NCI-H446 (cell line): ENCODE results near the gene LRRC42.
A peak's percentile ranks its signal among the peaks of the same experiment; 100 is the strongest.

ENCODE experiments used
- DNase-seq, 2 experiments: peaks; one replicate each; lab custom pipeline; 2025; lab: John Stamatoyannopoulos, UW

LRRC42 gene

GRCh38 chr1:53946252-53947171 lies at the start of gene LRRC42:
TSS of gene LRRC42 (plus strand) at chr1:53946350. CDS start at chr1:53952000, 5,650 bp downstream.
- peak; percentile 91 to 97 for DNase-seq

- peak; percentile 11 to 69 for DNase-seq
Observed at GRCh38 chr1:53896635-53897229, 49.4 kb upstream of the LRRC42 start.

- DNase-seq, result peak; percentile 68 to 88
Observed at GRCh38 chr1:53899206-53899628, 46.9 kb upstream of the LRRC42 start.

- DNase-seq, result no peak
Observed at GRCh38 chr1:53899708-53900107, 46.4 kb upstream of the LRRC42 start.

- DNase-seq, result no peak
Observed at GRCh38 chr1:53902235-53903138, 43.7 kb upstream of the LRRC42 start.

- DNase-seq, result no peak
Observed at GRCh38 chr1:53905509-53905908, 40.6 kb upstream of the LRRC42 start.

- no peak for DNase-seq
Observed at GRCh38 chr1:53906121-53906520, 40.0 kb upstream of the LRRC42 start.

- DNase-seq, result no peak
Observed at GRCh38 chr1:53909946-53910345, 36.2 kb upstream of the LRRC42 start.

GRCh38 chr1:53911442-53911841 lies 34.7 kb upstream of the LRRC42 start:
- no peak for DNase-seq

GRCh38 chr1:53913352-53914033 lies 32.7 kb upstream of the LRRC42 start:
- no peak for DNase-seq

- DNase-seq, result no peak
Observed at GRCh38 chr1:53918343-53918742, 27.8 kb upstream of the LRRC42 start.

GRCh38 chr1:53919675-53920066 lies 26.5 kb upstream of the LRRC42 start:
- no peak for DNase-seq

- DNase-seq, result no peak
Observed at GRCh38 chr1:53927376-53927881, 18.7 kb upstream of the LRRC42 start.

GRCh38 chr1:53929246-53929960 lies 16.7 kb upstream of the LRRC42 start:
- DNase-seq, result no peak

GRCh38 chr1:53930932-53931331 lies 15.2 kb upstream of the LRRC42 start:
- no peak for DNase-seq

GRCh38 chr1:53931523-53931922 lies 14.6 kb upstream of the LRRC42 start:
- DNase-seq, result no peak

GRCh38 chr1:53934170-53934765 lies 11.9 kb upstream of the LRRC42 start:
- no peak for DNase-seq

GRCh38 chr1:53936430-53936829 lies 9.7 kb upstream of the LRRC42 start:
- DNase-seq, result no peak

GRCh38 chr1:53938136-53938830 lies 7.9 kb upstream of the LRRC42 start:
- no peak for DNase-seq
